ENCODE measurements around the gene TANGO2.

The TANGO2 gene

DNA sequence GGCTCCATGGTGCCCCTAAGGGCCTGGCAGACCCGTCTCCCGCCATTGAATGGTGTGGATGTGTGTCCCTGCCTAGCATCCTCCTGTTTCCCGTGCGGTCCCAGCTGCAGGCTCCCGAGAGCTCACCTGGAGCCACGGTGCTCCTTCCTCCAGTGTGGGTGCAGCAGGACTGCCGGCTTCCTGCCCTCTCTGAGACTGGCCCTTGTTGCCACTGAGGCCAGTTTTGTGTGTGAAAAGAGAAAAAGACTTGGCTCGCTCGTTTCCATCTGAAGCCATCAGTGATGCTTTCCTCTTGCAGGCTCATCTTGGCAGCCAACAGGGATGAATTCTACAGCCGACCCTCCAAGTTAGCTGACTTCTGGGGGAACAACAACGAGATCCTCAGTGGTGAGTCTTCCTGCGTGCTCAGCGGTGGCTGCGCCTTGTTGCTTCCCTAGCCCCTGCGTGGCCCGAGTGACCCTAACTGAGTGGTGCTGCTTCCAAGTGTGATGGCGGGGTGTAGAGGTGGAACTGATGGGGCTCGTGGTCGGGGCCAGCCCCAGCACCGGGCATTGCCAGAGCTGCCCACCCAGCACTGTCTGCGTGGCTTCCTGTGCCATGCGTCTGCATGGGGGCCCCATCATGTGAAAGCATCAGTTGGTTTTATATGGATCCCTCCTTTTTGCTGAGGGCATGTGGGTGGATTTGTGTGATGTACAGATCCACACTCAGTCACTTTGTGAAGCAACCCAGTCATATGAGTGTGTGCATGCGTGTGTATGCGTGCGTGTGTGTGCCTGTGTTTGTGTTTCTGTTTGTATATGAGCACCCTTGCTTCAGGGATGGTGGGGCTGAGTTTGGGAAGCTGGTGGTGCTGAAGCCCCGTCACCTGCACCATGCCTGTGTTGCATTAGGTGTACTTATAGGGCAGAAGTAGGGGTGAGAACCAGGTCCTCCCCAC lies 22.4 kb downstream of the TANGO2 start:
- peaks cover 61% of the 10 kb centered on the region for H3K36me3 ChIP-seq (ENCODE audit: insufficient read depth, low read length)
- H3K4me2 ChIP-seq (ENCODE audit: insufficient read depth, low read length), result no peak overlapping the region
- H3K9me3 ChIP-seq (ENCODE audit: insufficient read depth, low read length, severe bottlenecking), result peaks cover 4% of the 10 kb centered on the region
- no peak overlapping the region for H3K4me3 ChIP-seq (ENCODE audit: low read depth in 1 of 2, low read length in 2 of 2)
- DNase-seq (no peak), ATAC-seq (ENCODE audit: insufficient read depth, low read depth) (no peak)
- H3K27ac ChIP-seq (ENCODE audit: low read length), result no peak overlapping the region
- no peak overlapping the region for H2AFZ ChIP-seq (ENCODE audit: low read depth, low read length)
- no peaks in the 10 kb centered on the region for H3K4me1 ChIP-seq (ENCODE audit: insufficient read depth, low read length)
- no peaks in the 10 kb centered on the region for H3K79me2 ChIP-seq (ENCODE audit: insufficient read depth, low read length)
- H4K20me1 ChIP-seq (ENCODE audit: insufficient read depth, low read length), result 0 out of 2 replicates have a peak, but pooled peaks cover 2% of the 10 kb centered on the region
- no peak for TF ChIP-seq EZH2 (IDR thresholded peaks at IDR 0.05; ENCODE audit: borderline replicate concordance, low read depth, low read length, severe bottlenecking)
- no peak for TF ChIP-seq CTCF (IDR thresholded peaks at IDR 0.05; ENCODE audit: borderline replicate concordance, extremely low read depth, low read length, poor library complexity, severe bottlenecking)
- no peak overlapping the region for H3K9ac ChIP-seq (ENCODE audit: low read depth, low read length)
- H3K27me3 ChIP-seq (ENCODE audit: insufficient read depth, low read length, poor library complexity), result no peaks in the 10 kb centered on the region

DNA sequence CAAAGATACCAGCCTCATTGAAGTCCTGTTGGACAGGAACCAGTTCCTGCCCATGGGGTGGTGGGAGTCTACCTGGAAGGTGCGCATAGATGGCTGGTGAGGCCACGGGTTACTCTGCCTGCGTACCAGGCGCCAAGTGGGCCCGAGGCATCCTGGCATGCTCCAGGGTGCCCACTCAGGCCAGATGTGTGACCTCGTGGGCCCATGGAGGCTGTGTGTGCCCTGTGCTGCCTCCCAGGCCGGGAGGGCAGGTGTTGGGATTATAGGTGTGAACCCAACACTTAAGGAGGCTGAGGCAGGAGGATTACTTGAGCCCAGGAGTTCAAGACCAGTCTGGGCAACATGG lies 23.1 kb downstream of the TANGO2 start:
- TF ChIP-seq CTCF (IDR thresholded peaks at IDR 0.05; ENCODE audit: borderline replicate concordance, extremely low read depth, low read length, poor library complexity, severe bottlenecking) (no peak), EZH2 (IDR thresholded peaks at IDR 0.05; ENCODE audit: borderline replicate concordance, low read depth, low read length, severe bottlenecking) (no peak)
- H2AFZ ChIP-seq (ENCODE audit: low read depth, low read length), result no peak overlapping the region
- H3K9me3 ChIP-seq (ENCODE audit: insufficient read depth, low read length, severe bottlenecking), result peaks cover 4% of the 10 kb centered on the region
- H3K9ac ChIP-seq (ENCODE audit: low read depth, low read length), result no peak overlapping the region
- no peaks in the 10 kb centered on the region for H3K27me3 ChIP-seq (ENCODE audit: insufficient read depth, low read length, poor library complexity)
- no peak overlapping the region for H3K27ac ChIP-seq (ENCODE audit: low read length)
- no peak overlapping the region for H3K4me3 ChIP-seq (ENCODE audit: low read depth in 1 of 2, low read length in 2 of 2)
- ATAC-seq (ENCODE audit: insufficient read depth, low read depth) (no peak), DNase-seq (no peak)
- no peaks in the 10 kb centered on the region for H4K20me1 ChIP-seq (ENCODE audit: insufficient read depth, low read length)
- no peak overlapping the region for H3K4me2 ChIP-seq (ENCODE audit: insufficient read depth, low read length)
- no peaks in the 10 kb centered on the region for H3K79me2 ChIP-seq (ENCODE audit: insufficient read depth, low read length)
- H3K36me3 ChIP-seq (ENCODE audit: insufficient read depth, low read length), result peaks cover 63% of the 10 kb centered on the region
- H3K4me1 ChIP-seq (ENCODE audit: insufficient read depth, low read length), result no peaks in the 10 kb centered on the region

DNA sequence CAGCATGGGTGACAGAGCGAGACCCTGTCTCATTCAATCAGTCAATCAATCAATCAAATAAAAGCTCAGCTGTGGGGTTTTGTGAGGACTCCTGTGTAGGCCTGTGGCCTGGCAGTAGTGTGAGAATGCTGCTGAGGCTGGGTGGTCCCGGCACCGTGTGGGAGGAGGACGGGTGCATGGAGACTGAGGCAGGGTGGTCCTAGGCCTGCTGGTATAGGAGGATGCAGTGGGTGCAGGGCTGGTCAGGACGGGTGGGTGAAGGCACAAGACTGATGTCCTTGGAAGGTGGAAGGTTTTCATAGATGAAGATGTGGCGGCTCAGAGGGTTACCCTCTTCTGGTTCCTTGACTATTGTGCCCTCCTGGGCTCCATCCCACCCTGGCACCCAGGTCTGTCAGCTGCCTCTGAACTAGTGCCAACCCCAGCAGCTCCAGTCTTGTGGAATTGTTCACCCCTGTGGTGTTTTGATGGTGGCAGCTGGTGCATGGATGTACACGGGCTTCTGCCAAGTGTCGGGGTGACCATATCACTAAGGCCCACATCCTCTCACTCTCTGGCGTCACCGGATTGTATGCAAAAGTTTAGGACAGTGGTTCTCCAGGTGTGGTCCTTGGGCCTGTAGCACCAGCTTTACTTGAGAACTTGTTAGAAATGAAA lies 23.7 kb downstream of the TANGO2 start:
- peaks cover 64% of the 10 kb centered on the region for H3K36me3 ChIP-seq (ENCODE audit: insufficient read depth, low read length)
- peaks cover 4% of the 10 kb centered on the region for H3K9me3 ChIP-seq (ENCODE audit: insufficient read depth, low read length, severe bottlenecking)
- H4K20me1 ChIP-seq (ENCODE audit: insufficient read depth, low read length), result no peaks in the 10 kb centered on the region
- no peak overlapping the region for H3K9ac ChIP-seq (ENCODE audit: low read depth, low read length)
- no peak overlapping the region for H2AFZ ChIP-seq (ENCODE audit: low read depth, low read length)
- no peaks in the 10 kb centered on the region for H3K79me2 ChIP-seq (ENCODE audit: insufficient read depth, low read length)
- H3K4me2 ChIP-seq (ENCODE audit: insufficient read depth, low read length), result no peak overlapping the region
- ATAC-seq (ENCODE audit: insufficient read depth, low read depth) (no peak), DNase-seq (no peak)
- no peak for TF ChIP-seq CTCF (IDR thresholded peaks at IDR 0.05; ENCODE audit: borderline replicate concordance, extremely low read depth, low read length, poor library complexity, severe bottlenecking)
- no peak for TF ChIP-seq EZH2 (IDR thresholded peaks at IDR 0.05; ENCODE audit: borderline replicate concordance, low read depth, low read length, severe bottlenecking)
- H3K4me1 ChIP-seq (ENCODE audit: insufficient read depth, low read length), result no peaks in the 10 kb centered on the region
- H3K4me3 ChIP-seq (ENCODE audit: low read depth in 1 of 2, low read length in 2 of 2), result no peak overlapping the region
- no peak overlapping the region for H3K27ac ChIP-seq (ENCODE audit: low read length)
- no peaks in the 10 kb centered on the region for H3K27me3 ChIP-seq (ENCODE audit: insufficient read depth, low read length, poor library complexity)
